Measurements from ENCODE around the gene NLGN2. TPM values are rescaled to one million over a fixed set of nuclear protein-coding genes. Genes with fewer than 3 reads are reported as not detected.

NLGN2 gene
- total RNA-seq, 4 donors from 2014 or later = 12.0 to 30.2 (median 19.0) TPM

- no peaks in the 10 kb centered on the region for H3K27me3 ChIP-seq
- no peaks in the 10 kb centered on the region for H3K9me3 ChIP-seq
- no peak overlapping the region for H3K4me3 ChIP-seq
- intact Hi-C loops (cut with DNase I) = no loop called here
- no peak for DNase-seq (ENCODE audit: extremely low spot score)
- WGBS = 90% methylated on average over 13 of the region's 13 CpGs
- H3K4me1 ChIP-seq = peaks cover 16 to 48% (median 35%) of the 10 kb centered on the region in 4 donors
- peaks cover 0 to 37% (median 17%) of the 10 kb centered on the region in 4 donors for H3K36me3 ChIP-seq
- no peak for TF ChIP-seq POLR2AphosphoS5 (IDR thresholded peaks at IDR 0.05)
- H3K27ac ChIP-seq (replicated peaks in 1 of 4) = no peak overlapping the region
Measured at GRCh38 chr17:7407082-7407481, 563 bp upstream of the NLGN2 start.

GRCh38 chr17:7408252-7408727 lies 645 bp downstream of the NLGN2 start:
- Histone ChIP-seq H3K27me3 (no peaks in the 10 kb centered on the region), H3K4me3 (no peak overlapping the region), H3K9me3 (no peaks in the 10 kb centered on the region), H3K27ac (replicated peaks in 1 of 4) (no peak overlapping the region), H3K36me3 (peaks cover 0 to 37% (median 17%) of the 10 kb centered on the region in 4 donors), H3K4me1 (peaks cover 4 to 36% (median 23%) of the 10 kb centered on the region in 4 donors)
- TF ChIP-seq POLR2AphosphoS5 (IDR thresholded peaks at IDR 0.05) (no peak), POLR2A (IDR thresholded peaks at IDR 0.05; ENCODE audit: low read depth) (no peak), EP300 (IDR thresholded peaks at IDR 0.05) (no peak), CTCF (IDR thresholded peaks at IDR 0.05) (no peak)
- intact Hi-C loops (cut with DNase I) = no loop called here
- DNase-seq (ENCODE audit: extremely low spot score) = no peak
- WGBS = 100% methylated on average over 3 of the region's 58 CpGs

GRCh38 chr17:7408863-7409262 lies 1.2 kb downstream of the NLGN2 start:
- H3K27ac ChIP-seq (replicated peaks in 1 of 4) = no peak overlapping the region
- peaks cover 4 to 34% (median 21%) of the 10 kb centered on the region in 4 donors for H3K4me1 ChIP-seq
- no peak for DNase-seq (ENCODE audit: extremely low spot score)
- TF ChIP-seq POLR2A (IDR thresholded peaks at IDR 0.05; ENCODE audit: low read depth) (no peak), EP300 (IDR thresholded peaks at IDR 0.05) (no peak), POLR2AphosphoS5 (IDR thresholded peaks at IDR 0.05) (no peak), CTCF (IDR thresholded peaks at IDR 0.05) (no peak)
- no peak overlapping the region for H3K4me3 ChIP-seq
- H3K27me3 ChIP-seq = no peaks in the 10 kb centered on the region
- peaks cover 0 to 37% (median 17%) of the 10 kb centered on the region in 4 donors for H3K36me3 ChIP-seq
- WGBS = 84% methylated on average over 5 of the region's 6 CpGs
- H3K9me3 ChIP-seq = no peaks in the 10 kb centered on the region
- intact Hi-C loops (cut with DNase I) = no loop called here

GRCh38 chr17:7409716-7410115 lies 2.1 kb downstream of the NLGN2 start:
- H3K9me3 ChIP-seq = no peaks in the 10 kb centered on the region
- intact Hi-C loops (cut with DNase I) = no loop called here
- H3K27ac ChIP-seq (replicated peaks in 1 of 4) = no peak overlapping the region
- peaks cover 4 to 34% (median 21%) of the 10 kb centered on the region in 4 donors for H3K4me1 ChIP-seq
- H3K4me3 ChIP-seq = no peak overlapping the region
- WGBS = 90% methylated on average over 6 of the region's 6 CpGs
- H3K27me3 ChIP-seq = no peaks in the 10 kb centered on the region
- DNase-seq (ENCODE audit: extremely low spot score) = no peak
- H3K36me3 ChIP-seq = peaks cover 0 to 41% (median 19%) of the 10 kb centered on the region in 4 donors
- TF ChIP-seq EP300 (IDR thresholded peaks at IDR 0.05) (no peak), POLR2A (IDR thresholded peaks at IDR 0.05; ENCODE audit: low read depth) (no peak), CTCF (IDR thresholded peaks at IDR 0.05) (no peak), POLR2AphosphoS5 (IDR thresholded peaks at IDR 0.05) (no peak)

GRCh38 chr17:7410634-7411426 lies 3.2 kb downstream of the NLGN2 start:
- TF ChIP-seq EP300 (IDR thresholded peaks at IDR 0.05) (no peak), CTCF (IDR thresholded peaks at IDR 0.05) (no peak), POLR2AphosphoS5 (IDR thresholded peaks at IDR 0.05) (no peak), POLR2A (IDR thresholded peaks at IDR 0.05; ENCODE audit: low read depth) (no peak)
- Histone ChIP-seq H3K36me3 (peaks cover 0 to 52% (median 25%) of the 10 kb centered on the region in 4 donors), H3K9me3 (no peaks in the 10 kb centered on the region), H3K27ac (replicated peaks in 1 of 4) (no peak overlapping the region), H3K4me3 (no peak overlapping the region), H3K4me1 (peaks cover 2 to 24% (median 11%) of the 10 kb centered on the region in 4 donors), H3K27me3 (no peaks in the 10 kb centered on the region)
- DNase-seq (ENCODE audit: extremely low spot score) = no peak
- 90% methylated on average over 25 of the region's 25 CpGs for WGBS
- intact Hi-C loops (cut with DNase I) = no loop called here
